Stimulated activated CD8-positive, alpha-beta memory T cell treated with anti-CD3 and anti-CD28 coated beads, Interleukin-12 subunit alpha, Interleukin-12 subunit beta, amount 100 ng/mL, for 24 hours (primary cell): ENCODE results near the gene SLC25A26.
"Not testable (repeated sequence)": the region's sequence is repeated elsewhere in the genome, so short reads cannot be mapped to it uniquely, and the experiment has no call there.

Experiments used
- DNase-seq: peaks from one replicate; pipeline ENCODE4 v3.0.0-alpha.2; 2020; ENCODE audit errors: extremely low read depth

SLC25A26 gene, protein sequence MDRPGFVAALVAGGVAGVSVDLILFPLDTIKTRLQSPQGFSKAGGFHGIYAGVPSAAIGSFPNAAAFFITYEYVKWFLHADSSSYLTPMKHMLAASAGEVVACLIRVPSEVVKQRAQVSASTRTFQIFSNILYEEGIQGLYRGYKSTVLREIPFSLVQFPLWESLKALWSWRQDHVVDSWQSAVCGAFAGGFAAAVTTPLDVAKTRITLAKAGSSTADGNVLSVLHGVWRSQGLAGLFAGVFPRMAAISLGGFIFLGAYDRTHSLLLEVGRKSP

DNA sequence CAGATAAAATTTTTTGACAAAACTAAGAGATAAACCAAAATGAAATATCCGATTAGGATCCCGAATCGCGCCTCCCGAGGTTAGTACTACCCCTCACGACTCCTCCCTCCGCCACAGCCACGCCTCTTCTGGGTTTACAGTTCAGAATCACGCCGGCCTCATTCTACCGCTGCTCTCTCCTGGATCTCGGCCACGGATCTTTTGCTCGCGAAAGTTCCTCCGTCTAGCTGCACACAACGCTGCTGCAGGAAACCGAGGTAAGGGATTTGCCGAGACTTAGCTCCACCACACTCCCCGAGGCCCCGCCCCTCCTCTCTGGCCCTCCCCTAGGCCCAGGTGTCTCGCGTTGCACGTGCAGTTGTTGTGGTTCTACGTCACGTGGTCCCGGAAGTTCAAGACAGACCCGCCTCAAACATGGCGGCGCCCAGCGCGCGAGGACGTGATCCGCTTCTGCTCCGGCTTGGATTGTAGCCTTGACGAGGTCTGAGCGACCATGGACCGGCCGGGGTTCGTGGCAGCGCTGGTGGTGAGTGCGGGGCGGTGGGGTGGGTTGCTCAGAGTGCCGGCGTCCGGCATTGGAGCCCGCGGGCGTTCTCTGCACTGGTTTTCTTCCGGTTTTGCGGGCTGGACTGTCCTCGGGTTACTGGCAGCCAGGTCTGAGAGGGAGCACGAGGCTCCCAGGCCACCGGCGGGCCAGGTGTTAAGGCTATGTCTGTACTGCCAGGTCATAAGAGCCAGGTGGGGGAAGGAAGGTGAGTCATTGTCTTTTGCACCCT lies at the start of gene SLC25A26:
Gene SLC25A26, plus strand, starts transcription at position 400 of the 776 bp plus-strand sequence. Its CDS starts 94 bp downstream, at position 494.
- DNase-seq = peak; percentile 92

DNA sequence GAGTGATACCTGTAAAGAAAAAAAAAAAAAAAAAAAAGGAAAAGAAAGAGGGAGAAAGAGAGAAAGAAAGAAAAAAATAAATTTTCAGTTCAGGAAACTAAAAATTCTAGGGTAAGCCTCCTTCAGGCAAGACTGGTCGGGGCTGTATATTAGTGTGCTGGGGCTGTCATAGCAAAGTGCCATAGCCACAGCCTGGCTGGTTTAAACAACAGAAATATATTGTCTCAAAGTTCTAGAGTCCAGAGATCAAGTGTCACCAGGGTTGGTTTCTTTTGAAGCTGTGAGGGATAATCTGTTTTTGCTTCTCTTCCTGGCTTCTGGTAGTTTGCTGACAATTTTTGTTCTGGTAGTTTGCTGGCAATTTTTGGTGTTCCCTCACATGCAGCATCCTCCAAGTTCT lies 48.4 kb upstream of the SLC25A26 start:
- DNase-seq = no peak

DNA sequence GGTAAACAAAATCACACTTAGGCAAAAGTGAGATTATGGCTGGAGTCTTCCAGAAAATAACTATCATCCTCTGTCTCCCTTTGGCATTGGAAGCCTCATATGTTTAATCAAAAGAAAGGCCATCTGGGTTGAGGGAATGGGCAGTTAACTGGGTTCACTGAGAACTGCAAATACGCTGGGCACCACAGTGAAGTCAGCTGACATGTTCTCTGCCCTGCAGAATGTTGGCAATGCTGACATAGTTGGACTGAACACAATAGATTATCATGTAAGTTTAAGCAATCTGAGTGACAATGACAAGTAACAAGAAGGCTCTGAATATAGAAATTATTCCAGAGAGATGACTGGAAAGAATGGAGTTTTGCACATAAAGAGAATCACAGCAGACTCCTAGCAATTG lies 43.8 kb upstream of the SLC25A26 start:
- no peak for DNase-seq

DNA sequence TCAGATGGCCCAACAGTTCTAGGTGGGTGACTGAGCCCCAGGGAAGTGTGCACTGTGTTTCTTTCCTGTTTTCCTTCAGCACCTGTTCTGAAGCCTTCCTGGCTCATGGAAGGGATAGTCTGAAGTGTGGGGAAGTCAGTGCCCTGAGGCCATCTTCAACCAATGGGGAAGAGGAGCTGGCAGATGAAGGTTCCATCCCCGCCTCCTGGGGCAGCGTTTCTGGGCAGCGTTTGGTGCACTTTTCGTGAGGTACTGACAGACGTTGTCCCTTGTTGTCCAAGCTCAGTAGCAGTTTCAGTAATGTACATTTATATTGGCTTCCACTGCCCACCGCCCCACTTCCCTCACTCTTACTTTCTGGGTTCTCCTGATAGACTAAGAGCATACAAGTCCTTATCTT lies 42.6 kb upstream of the SLC25A26 start:
- no peak for DNase-seq

DNA sequence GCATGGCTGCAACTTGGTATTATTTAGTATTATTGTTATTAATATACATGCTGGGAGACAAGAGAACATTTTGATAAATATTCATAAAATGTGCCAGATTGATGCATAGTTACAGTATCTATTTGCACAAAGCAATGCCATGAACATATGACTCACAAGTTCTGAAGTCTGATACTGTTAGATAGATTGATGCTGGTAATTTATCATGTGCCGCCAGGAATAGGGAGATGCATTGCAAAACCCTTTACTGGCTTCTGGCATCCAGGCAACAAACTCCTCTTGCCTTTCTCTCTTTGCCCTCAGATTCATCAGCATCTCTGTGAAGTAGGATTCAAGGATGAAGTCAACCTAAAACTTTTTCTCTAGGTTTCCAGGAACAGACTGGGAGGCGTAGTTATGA lies 41.0 kb upstream of the SLC25A26 start:
- DNase-seq = no peak

DNA sequence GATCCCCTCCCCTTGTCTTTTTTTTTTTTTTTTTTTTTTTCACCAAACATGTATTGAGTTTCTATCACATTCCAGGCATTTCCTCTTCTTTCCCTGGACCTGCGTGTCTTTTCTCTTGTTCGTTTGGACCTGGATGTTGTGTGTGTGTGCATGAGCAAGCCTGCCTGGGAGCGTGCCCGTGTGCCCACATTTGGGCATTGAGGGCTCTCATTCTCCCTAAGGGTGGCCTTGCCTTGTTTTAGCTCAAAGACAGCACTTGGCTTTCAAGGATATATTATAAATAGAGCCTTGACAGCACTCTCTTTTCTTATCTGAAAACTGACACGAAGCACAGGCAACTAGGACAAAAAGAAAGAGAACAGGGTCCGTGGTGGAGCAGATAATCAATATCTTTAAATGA lies 39.0 kb upstream of the SLC25A26 start:
- DNase-seq = no peak

DNA sequence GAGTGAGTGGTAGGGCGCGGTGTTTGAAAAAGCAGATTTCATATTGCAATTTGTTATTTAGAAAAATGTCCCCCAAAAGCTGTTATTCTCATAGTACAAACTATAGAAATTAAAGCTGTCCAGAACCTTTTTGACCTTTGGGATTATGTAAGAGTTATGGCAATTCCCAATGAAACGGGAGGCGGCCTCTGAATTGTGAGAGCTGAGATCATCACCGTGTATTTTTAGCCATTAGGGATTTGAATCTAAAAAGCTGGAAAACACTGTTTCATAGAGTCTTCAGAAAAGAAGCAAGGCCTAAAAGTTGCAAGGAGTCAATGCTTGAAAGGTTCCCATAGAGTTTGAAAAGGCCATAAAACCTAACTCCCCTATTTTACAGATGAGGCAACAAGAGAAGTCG lies 38.6 kb upstream of the SLC25A26 start:
- no peak for DNase-seq

DNA sequence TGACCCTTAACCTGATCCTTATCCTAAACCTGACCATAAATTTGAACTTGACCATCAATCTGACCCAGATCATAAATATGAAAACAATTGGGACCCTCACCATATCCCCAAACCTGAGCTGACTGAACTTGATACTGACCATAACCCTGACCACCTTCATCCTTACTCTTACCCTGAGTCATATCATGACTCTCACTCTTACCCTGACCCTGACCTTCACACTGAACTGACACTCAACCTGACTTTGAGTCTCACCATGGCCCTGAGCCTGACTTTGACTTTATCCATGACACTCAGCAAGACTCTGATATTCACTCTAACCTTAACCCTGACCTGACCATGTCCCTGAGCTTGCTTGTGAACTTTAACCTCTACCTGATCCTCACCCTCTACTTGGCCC lies 34.3 kb upstream of the SLC25A26 start:
- no peak for DNase-seq

DNA sequence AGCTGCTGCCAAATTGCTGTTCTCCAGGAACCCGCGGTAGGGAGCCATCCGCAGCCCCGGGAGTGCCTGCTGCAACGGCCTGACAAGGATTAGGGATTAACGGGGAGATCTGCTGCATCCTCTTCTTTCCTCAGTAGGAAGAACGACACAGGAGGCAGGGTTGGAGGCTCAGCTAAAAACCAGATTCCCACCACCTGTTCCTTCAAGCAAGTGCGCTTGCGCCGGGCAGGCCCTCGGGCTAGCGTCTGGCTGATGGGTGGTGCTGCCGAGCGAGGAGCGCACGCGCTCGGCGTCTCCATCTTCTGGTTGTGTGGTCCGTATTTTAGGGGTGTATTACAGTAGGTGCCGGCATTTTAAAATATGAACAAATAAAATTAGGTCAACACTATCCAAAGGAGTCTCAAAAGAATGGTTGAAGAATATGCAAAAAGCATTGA lies 25.4 kb upstream of the SLC25A26 start:
- DNase-seq = peak; percentile 3

DNA sequence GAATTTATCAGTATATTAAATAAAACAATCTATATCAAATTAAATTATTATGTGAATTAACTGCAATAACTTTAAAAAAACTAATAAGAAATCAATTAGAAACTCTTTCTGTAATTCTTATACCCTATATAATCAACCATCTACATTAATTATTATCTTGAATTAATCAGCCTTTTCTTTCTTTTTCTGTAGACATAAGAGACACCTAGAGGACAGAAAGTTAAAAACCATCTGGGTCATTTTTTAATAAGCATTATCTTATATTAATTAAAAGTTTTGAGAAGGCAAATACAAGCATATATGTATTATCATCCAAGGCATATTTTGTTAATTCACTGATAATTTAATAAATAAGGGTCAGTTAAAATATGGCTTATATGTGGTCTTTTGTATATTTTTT lies 24.2 kb upstream of the SLC25A26 start:
- DNase-seq = no peak

DNA sequence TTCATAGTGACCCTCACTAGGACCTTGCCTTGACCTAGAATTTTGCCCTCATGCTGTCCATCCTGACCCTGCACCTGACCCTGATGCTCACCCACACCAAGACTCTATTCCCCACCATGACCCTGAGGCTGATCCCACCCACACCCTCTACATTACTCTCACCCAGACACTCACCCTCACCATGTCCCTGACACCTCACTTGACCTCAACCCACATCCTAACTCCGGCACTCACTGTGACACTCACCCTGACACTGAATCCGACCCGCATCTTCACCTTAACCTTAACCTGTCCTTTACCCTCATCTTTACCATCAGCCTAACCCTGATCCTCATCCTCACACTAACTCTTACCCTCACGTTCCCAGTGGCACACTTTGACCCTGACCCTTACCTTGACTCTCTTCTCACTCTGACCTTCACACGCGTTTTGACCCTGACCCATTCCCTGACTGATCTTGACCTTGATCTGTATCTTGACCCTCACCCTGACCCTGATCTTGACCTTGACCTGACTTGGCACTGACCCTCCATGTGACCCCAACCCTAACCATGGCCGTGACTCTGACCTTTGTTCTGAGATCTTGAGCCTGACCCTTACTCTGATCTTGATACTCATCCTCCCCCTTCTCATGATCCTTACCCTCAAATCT lies 22.2 kb upstream of the SLC25A26 start:
- DNase-seq = no peak

DNA sequence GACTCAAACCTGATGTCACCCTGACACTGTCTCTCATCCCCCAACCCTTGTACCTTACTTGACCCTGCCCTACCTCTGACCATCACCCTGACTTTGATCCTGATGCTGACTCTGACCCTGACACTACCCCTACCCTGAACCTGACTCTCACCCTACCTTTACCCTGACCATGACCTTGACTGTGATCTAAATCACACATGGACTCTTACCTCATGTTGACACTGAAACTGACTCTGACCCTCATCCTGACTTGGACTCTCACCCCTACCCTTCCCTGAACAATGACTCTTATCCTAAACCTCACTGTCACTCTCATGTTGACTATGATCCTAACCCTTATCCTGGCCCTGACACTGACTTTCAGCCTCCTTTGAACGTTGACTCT lies 21.7 kb upstream of the SLC25A26 start:
- DNase-seq = no peak

DNA sequence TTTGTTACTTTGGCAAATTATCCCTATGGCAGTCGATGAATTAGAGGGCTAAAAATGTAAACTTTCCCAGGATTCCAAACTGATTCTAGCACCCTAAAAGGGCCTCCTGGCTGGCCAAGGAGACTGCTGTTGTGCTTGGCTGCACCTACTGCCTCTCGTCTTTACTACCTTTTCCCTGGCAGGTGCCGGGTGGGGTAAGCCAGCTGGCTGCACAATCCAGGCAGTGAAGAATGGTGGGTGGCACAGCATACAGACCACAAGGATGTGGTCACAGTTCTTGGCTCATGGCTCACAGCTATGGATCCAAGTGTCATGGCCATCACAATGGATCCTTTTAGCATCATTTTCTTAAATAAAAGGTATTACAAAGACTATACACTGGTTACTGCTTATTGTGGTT lies 20.7 kb upstream of the SLC25A26 start:
- no peak for DNase-seq

DNA sequence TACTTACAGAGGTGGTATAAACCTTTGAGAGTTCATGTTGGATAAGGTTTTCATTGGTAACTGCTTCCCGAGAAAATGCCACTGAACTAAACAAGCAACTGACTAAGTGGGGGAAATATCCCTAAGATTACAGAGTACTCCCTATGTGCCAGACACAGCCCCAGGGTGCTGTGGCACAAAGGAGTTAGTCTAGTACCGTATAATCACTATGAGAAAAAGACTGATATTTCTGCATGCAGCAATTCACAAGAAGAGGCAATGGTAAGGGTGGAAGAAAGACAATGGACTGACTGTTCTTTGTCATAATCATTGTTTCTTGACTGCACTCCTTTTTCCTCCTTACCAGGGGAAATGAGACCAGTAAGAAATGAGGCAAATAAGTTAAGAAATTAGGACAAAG lies 20.0 kb upstream of the SLC25A26 start:
- DNase-seq = no peak

DNA sequence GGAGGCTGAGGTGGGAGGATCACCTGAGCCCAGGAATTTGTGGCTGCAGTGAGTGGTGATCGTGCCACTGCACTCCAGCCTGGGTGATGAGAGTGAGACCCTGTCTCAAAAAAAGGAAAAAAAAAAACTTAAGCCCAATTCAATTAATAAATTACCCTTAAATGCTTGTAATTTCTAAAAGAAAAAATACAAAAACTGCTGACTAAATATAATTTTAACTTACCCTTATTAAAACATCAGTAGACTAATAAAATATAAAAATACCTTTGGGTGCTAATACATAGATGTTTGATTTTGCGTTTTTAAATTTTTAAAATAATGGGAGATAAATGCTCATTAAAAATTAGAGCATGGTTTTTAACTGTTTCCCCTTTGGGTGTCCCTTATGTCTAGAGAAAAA lies 17.5 kb upstream of the SLC25A26 start:
- DNase-seq = no peak

DNA sequence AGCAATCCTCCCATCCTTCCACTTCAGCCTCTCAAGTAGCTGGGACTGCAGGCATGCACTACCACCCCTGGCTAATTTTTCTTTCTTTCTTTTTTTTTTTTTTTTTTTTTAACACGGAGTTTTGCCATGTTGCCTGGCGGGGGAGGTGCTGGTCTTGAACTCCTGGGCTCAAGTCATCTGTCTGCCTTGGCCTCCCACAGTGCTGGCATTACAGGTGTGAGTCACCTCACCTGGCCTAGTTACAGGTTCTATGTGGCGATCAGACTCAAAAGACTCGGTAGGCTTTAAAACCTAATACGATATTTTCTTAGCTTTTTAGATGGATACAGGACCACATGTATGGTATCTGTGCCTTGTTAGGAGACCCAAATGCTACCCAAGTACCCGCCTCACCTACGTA lies 14.0 kb upstream of the SLC25A26 start:
- no peak for DNase-seq

DNA sequence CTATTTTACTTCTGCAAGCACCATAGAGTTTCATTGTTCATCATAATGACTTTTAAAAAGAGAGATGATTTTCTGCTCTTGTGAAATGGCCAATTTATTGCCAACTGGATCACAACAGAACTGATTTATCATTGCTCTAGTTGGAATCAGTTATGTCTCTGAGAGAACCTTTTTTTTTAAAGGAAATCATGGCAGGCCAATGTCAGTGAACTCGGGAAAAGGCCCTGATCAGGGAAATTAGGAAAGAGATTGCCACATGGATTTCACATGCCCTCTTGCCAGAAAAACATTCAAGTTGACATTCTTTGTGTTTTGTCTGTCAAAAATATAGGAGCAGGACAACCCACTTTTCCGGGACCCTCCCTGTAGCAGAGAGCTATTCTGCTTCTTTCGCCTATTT lies 12.6 kb upstream of the SLC25A26 start:
- no peak for DNase-seq

DNA sequence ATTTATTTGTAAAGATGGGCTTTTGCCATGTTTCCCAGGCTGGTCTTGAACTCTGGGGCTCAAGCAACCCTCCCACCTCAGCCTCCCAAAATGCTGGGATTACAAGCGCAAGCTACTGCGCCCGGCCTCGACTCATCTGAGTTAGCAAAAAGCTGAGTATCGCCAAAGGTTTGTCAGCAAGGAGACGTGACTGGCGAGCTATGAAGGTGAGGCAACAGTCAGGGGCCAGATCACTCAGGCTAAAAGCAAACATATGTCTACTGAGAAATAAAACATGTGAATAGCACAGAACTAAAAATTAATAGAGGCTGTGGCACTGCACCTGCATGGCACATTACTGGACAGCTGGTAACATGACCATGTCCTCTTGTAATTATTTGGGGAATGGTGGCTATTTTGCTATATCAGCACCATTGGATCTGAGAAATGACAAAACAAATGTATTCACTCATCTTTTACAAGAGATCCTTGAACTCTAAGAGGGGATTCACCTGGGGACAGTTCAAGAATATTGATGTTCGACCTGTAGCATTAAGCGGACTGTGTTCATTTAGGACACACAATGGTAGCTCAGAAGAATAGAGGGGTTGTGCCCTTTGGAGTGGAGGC lies 10.0 kb upstream of the SLC25A26 start:
- DNase-seq = no peak

DNA sequence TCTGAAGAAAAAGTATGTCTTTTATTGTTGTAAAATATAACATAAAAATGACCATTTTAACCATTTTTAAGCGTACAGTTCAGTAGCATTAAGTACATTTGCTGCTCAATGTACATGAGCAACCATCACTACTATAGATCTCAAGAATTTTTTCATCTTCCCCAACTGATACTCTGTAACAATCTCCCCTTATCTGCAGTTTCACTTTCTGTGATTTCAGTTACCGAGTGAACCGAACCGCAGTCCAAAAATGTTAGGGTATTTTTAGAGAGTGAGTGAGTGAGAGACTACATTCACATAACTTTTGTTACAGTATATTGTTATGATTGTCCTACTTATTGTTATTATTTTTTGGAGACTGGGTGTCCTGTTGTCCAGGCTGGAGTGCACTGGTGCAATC lies 9.0 kb upstream of the SLC25A26 start:
- no peak for DNase-seq

DNA sequence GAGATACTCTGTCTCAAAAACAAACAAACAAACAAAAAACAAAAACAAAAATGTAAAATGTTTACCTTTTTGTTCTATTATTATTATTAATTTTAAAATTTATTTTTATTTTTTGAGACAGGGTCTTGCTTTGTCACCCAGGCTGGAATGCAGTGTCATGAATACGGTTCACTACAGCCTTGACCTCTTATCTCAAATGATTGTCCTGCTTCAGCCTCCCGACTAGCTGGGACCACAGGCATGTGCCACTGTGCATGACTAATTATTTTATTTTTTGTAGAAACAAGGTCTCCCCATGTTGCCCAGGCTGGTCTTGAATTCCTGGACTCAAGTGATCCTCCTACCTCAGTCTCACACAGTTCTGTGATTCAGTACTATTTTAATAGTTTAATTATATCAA lies 5.7 kb upstream of the SLC25A26 start:
- no peak for DNase-seq

DNA sequence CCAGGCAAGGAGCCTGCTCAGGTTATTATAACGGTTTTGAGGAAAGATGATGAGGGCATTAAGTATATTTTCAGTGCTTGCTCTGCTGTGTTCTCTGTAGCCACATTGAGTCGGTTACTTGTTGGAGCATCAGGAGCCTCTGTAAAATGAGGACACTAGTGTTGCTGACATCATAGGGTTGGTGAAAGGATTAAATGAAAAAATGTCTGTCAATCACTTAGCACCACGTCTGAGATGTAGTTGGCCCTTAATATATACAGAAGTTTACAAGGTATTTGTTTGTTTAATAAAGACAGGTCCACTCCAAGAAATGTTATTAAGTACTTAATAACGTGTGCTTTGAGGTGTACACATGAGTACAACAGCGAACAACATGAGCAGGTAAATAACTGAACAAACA lies 735 bp upstream of the SLC25A26 start:
- DNase-seq = no peak

DNA sequence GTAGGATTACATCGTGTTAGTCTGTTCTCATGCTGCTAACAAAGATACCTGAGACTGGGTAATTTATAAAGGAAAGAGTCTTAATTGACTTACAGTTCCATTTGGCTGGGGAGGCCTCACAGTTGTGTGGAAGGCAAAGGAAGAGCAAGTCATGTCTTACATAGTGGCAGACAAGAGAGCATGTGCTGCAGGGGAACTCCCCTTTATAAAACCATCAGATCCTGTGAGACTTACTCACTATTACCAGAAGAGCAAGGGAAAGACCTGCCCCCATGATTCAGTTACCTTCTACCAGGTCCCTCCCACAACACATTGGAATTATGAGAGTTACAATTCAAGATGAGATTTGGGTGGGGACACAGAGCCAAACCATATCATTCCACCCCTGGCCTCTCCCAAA lies 3.4 kb downstream of the SLC25A26 start:
- DNase-seq = no peak

DNA sequence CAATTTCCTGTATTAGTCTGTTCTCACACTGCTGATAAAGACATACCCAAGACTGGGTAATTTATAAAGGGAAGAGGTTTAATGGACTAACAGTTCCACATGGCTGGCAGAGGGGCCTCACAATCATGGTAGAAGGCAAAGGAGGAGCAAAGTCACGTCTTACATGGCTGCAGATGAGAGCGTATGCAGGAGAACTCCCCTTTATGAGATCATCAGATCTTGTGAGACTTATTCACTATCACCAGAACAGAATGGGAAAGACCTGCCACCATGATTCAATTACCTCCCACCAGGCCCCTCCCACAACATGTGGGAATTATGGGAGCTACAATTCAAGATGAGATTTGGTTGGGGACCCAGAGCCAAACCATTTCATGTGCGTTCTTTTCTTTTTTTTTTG lies 5.3 kb downstream of the SLC25A26 start:
- DNase-seq = not testable (repeated sequence)
